NOMO-1 treated with dmso at 0.1 percent for 144 hours (cell line): ENCODE data around the gene CDYL.
A peak's percentile ranks its signal among the peaks of the same experiment; 100 is the strongest.

Experiments used
- DNase-seq: peaks from one replicate; lab custom pipeline; 2025; ENCODE audit not compliant: unreplicated experiment; lab: John Stamatoyannopoulos, UW

CDYL gene, protein sequence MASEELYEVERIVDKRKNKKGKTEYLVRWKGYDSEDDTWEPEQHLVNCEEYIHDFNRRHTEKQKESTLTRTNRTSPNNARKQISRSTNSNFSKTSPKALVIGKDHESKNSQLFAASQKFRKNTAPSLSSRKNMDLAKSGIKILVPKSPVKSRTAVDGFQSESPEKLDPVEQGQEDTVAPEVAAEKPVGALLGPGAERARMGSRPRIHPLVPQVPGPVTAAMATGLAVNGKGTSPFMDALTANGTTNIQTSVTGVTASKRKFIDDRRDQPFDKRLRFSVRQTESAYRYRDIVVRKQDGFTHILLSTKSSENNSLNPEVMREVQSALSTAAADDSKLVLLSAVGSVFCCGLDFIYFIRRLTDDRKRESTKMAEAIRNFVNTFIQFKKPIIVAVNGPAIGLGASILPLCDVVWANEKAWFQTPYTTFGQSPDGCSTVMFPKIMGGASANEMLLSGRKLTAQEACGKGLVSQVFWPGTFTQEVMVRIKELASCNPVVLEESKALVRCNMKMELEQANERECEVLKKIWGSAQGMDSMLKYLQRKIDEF

DNA sequence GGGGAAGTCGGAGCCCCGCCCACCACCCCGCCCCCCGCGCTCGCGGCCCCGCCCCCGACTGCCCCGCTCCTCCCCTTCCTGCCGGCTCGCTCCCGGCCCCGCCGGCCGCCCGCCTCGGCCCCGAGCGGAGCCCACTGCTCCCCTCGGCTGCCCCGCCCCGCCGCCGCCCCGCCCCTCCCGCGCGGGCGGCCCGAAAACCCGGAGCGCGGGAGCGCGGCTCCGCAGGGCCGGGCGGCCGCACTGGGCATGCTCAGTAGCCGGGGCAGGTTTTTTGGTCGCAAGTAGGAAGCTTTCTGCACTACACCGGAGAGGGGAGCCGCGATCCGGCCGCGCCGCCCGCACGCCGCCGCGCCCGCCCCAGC lies at the start of gene CDYL:
CDYL (plus strand) TSS at position 274 of the 362 bp plus-strand sequence. CDS start 380 bp downstream, outside the sequence.
- DNase-seq = peak; percentile 76

DNA sequence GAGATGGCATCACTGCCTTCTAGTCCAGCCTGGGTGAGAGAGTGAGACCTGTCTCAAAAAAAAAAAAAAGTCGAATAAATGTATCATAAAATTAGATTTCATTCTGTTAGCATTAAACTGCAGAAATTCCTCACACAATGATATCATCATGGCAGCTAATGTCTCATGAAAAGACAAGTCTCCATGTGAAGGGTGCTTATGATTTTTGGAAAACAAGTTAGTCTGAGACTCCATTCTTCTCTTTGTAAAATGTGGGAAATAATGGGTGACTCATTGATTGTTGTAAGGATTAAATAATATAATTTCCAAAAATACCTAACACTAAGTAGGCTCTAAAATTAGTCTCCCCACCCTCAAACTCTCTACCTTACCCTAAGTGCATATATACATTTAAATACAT lies 49.6 kb upstream of the CDYL start:
- no peak for DNase-seq

DNA sequence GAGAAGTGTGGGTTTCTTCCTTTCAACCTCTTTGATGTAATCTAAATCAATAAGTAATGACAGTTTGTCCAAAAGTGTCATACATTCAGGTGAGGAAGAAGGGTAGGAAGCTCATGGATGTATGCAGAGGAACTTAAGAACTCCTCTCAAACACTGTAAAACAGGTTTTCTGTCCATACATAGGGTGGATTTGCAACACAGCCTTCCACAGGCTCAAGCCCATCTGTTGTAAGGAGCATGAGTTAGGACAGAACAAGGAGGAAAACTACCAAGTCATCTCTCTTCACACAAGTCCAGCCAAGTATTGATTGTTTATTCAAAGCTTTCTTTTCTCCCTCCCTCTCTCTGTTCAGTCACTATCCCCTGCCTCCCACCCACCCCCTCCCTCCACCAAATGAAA lies 49.0 kb upstream of the CDYL start:
- DNase-seq = no peak

DNA sequence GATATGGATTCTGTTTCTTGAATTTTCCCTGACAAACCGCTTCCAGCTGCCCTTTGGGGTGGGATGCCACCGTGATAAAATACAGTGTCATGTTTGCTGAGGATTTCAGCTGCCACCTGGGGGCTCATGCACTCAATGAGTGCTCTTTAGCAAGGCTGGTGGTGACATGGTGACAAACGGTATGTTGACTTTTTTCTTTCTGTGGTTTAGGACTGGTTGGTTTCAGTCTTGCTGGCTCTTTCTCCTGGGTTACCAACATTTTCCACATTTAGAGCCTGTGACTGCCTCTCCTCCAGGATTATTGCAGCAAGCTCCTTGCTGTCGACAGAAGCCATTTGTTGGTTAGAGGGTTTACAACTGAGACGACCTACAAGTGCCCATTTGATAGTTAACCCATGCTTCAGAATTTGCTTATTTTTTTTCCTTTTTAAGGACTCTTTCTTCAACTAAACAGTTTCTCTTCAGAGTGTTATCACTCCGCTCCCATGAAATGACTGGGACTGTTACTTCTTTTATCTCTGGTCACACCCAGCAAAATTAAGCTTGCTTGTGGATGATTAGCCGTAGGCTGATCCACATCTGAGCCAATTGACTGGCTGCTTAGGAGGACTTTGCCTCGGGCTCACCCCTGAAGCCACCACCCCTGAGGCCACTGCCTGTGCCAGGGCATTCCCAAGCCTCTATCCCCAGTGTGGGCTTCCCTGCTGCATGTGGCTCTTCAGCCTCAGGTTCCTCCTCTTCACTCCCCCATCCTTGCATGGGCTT lies 48.4 kb upstream of the CDYL start:
- no peak for DNase-seq

DNA sequence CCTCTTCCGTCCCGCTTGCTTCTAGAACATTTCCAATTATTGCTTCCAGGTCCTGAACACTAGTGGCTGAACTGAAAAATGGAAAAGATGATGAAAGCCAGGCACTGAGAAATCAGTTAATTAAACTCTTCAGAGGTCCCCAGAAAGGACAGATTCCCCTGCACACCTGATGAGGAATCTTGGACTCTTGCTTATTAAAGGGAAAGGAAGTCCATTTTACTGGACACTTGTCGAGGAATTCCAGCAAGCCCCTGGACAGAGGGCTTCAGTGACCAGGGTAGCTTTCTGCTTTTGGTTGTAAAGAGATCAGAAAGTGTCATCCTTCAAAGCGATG lies 47.8 kb upstream of the CDYL start:
- DNase-seq = no peak

DNA sequence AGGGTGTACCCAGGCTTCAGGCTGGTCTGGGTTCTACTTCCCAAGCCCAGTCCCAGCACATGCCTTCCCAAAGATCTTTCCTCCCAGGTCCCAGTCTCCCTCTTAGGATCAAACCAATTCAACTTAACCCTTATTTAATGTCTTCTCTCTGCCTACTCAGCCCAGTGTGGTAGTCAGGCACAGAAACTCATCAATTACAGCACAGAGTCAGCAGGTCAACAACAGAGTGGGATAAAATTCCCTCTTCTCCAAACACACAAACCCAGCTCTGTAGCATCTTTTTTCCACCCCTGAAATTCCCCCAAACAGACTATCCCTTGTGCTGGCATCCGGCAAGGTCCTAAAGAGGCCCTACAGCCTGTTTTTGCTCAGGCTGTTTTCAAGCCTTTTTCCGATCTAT lies 47.3 kb upstream of the CDYL start:
- no peak for DNase-seq

DNA sequence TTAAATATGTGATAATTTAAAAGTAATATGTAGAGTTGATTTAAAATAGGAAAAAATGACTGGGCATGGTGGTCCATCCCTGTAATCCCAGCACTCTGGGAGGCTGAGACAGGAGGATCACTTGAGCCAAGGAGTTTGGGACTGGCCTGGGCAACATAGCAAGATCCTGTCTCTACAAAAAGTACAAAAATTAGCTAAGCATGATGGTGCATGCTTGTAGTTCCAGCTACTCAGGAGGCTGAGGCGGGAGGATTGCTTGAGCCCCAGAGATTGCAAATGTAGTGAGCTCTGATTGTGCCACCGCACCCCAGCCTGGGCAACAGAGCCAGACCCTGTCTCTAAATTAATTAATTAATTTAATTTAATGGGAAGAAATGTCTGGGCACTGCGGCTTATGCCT lies 44.2 kb upstream of the CDYL start:
- DNase-seq = no peak

DNA sequence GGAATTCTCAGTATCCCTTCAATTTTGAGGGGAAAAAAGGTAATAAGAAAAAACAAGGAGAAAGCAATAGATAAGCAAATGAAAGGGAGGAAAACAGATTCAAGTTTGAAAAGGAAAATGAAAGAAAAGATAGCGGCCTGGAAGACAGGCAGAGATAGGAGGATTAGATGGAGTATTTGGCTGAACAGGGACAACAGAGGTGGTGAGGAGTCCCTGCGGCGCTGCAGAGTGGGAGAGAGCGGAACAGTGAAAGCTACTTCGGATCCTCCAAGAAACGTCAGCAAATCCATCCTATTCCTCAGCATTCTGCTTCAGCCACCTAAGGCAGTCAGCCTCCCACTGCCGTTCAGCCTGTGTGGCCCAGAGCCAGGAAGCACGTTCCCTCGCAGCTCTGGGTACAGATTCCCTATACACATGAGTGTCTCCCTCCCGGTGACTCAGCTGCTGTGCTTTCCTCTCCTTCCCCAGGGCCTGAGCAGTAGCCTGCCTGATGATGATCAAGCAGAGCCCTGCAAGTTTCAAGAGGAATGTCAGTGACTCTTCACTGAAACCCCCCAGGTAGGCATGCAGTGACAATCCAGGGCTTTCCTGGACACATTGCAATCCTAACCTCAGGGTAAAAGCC lies 43.4 kb upstream of the CDYL start:
- DNase-seq = no peak

DNA sequence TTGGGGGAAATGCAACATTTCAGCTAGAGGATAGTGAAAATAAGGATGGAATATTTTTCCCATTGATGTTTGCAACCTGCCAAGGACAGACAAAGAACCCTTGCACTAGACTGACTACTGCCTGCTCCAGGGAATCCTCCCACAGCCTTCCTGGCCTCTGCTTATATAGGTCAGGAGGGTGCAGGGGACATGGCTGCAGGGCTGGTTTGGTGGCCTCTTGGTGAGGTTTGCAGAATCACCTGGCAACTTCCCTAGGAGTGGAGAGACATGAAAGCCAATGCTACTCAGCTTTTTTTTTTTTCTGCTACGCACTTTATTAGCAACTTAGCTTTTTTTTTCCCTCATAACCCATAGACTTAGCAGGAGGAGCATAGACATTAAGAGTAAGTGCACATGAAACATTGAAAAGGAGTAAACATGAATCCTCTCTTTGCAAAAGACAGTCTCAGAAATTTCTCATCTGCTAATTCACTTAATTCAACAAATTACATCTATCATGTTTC lies 39.8 kb upstream of the CDYL start:
- DNase-seq = no peak

DNA sequence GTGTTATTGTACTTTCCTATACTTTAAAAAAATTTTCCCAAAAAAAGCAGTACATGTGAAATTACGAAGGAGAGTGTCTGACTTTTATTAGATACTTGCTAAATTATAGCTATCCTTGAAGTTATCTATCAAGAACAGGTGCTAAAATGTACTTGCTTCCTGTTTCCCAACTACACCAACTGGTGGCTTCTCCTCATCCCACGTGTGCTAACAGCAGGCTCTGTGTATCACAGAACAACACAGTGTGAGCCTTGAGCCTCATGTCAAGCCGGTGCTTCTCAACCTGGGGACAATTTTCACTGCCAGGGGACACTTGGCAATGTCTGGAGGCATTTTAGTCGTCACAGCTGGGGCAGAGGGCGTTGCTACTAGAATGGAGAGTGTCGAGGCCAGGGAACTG lies 36.2 kb upstream of the CDYL start:
- no peak for DNase-seq

DNA sequence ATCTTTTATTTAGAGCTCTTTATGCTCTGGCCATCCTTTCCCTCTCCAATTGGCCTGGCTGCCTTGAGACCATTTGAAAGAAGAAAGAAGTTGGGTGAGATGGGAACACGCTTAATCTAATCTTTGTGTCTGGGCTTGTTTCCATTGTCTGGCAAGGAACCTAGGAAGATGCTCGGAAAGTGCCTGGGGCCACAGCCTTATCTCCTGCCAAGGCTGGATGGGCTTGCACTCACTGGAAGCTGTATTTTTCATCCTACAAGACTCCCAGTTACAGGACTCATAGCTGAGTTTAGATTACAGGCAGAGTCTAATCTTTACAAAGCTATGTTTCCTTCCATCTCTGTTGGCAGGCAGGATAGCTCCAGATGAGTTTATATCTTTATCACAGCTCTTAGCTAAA lies 33.1 kb upstream of the CDYL start:
- no peak for DNase-seq

DNA sequence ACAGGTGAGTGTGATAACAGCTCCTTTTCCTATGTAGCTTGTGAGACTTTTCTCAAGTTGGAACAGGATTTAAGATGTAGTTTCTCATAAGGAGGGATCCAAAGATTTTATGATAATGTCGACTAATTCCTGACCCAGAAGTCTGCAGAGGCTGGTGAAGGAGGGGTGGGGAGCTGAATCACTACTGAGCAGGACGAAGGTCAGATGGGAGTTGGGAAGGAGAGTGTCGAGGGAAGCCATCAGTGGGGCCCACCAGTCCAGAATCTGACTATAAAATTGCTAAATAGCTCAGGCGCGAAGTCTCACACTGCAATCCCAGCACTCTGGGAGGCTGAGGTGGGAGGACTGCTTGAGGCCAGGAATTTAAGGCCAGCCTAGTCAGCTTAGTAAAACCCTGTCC lies 32.3 kb upstream of the CDYL start:
- DNase-seq = no peak

DNA sequence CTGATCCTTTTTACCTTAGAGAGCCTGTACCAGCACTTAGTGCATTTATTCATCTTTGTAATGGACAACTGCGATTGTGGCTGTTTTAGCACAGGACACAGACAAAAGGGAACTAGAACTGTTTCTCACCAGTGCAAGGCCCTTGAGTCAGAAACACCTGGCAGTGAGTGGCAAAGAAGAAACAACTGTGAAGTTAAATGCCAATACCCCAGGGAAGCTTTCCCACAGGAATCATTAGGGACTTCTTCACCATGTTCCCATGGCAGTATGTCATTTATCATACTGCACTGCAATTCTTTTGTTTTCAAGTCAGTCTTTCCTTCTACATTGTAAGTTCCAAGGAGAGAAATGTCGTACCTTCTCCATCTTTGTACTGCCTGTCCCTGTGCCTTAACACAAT lies 28.6 kb upstream of the CDYL start:
- DNase-seq = no peak

DNA sequence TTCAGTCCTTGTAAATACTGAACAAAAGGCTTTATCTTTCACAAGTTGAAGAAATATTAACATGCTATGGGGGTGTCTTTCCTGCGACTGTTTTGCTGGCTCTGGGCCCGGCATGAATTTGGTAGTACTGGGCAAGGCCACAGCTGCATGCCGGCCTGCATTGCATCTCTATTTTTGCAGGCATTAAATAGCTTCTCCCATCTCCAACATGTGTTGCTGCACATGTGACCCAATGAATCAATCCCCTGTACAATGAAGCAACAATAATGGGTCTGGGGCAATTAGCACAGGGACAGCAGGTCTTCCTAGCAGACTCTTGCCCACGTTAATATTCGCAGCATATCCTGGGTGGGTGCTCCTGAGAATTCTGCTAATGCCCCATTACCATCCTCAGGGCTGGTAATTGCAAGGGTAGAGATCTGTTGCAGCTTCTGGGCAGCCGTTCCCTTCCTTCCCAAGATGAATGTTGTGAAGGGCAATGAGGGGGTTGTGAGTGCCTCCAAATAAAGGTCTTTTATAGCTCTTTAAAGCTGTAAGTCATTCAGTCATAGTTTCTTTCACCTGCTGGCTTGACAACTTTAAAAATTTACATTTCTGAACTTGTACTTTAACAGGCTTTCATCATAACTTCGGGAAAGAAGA lies 24.3 kb upstream of the CDYL start:
- DNase-seq = no peak

DNA sequence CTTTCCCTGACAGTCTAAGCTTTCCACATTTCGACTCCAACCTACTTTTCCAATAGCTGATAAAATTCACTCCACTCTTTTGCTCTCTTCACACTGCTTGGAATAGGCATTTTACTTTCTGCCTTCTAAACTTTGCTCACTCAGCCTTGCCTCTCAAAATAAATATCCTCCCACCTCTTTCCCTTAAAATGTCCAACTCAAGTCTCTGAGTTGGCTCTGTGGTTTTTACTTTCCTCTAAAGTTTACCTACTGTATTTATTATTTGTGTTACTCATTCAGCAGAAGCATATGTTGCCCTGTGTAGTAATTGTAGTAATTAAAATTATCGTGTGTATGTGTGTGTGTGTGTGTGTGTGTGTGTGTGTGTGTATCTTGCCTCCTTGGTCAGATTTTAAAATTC lies 20.0 kb upstream of the CDYL start:
- no peak for DNase-seq

DNA sequence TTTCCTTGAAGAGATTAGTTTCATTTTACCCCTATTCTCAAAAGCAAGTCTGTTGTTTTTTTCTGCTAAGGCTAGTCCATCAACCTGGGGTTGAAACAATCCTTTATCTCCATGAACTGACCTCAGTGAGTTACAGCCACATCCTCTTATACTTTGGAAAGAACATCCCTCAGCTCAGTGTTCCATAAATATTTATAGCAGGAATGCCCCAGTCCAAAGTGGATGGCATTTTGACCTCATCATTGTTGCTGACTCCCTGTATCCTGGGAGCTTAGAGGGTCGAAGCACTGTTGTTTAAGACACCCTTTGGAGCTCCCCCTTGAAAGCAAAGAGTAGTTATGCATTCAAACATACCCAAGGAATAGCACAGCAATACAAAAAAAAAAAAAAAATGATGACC lies 16.2 kb upstream of the CDYL start:
- no peak for DNase-seq

DNA sequence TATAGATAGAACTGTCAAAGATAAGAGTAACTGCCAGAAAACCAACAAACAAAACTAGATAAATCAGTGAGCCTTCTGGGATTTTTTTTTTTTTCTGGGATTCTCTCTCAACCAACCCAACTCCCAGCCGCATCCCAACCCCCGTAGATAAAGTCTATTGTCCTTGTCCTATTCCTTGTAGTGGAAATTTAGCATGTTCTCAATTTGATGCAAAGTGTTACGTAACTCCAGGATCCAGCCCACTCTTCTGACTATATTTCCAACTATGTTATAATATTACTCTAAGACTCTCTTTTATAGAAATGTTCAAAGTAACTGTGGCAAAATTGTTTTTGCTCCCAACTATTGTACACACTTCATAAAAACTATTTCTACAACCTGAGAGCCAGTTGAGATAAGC lies 15.4 kb upstream of the CDYL start:
- DNase-seq = no peak

DNA sequence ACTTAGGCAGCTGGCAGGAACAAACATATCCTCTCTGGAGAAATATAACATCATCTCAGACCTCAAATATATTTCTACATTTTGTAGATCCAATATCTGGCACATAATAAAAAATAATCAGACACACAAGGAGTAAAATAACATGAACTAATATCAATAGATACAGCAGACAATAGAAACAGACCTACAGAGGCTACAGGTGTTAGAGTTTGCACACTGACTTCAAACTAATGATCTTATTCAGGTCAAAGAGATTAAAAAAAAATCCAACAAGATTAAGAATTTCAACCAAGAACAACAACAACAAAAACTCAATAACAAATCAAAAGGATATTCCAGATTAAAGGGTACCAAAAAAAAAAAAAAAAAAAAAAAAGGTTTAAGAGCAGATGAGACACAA lies 13.9 kb upstream of the CDYL start:
- DNase-seq = no peak

DNA sequence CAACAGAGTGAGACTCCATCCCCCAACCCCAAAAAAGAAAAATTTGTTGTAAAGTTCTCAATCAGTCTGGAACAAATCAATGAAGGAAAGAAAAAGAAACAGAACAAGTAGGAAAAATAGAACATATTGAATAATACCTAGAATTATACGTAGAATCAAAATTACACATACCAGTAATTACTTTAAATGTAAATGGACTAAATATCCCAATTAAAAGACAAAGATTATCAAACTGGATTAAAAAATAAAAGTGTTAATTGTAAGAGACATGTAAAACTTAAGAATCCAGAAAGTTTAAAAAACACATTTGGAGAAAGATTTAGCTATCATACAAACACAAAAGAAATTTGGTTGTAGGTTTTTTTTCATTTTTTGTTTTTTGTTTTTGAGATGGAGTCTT lies 12.3 kb upstream of the CDYL start:
- DNase-seq = no peak

DNA sequence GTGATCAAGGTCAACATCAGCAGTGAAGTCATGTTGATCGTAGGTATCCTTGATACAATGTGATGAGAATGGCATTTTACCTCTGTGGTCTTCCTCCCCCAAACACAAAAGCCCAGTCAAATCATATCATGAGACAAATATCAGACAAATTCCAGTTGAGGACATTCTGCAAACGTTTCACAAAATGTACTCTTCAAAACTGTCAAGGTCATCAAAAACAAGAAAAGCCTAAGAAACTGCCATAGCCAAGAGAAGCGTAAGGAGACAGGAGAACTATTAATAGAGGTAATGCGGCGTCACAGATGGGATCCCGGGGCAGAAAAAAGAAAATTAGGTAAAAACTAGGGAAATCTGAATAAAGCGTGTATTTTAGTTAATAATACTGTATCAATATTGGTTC lies 7.4 kb upstream of the CDYL start:
- no peak for DNase-seq

DNA sequence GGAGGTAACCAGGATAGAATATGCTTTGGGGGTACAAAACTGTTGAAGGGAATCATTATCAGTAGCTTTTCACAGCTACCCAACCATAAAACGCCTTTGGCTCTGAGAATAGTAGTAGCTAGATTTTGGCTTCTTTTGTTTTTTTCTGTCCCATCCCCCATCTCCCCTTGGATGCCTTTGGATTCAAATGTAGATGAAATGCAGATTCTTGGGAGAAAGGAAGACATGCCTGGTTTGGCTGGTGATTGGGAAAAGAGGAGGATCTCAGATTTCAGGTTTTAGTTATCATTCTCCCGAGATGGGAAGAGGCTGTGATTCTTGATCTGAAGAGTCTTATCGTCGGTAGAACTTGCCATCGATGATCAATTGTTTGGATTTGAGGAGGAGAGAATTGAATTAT lies 3.5 kb upstream of the CDYL start:
- no peak for DNase-seq
